Tibial nerve (tissue), 3 donors: ENCODE measurements around the gene ZNF860.

Source experiments
- POLR2A ChIP-seq, 2 donors: fragments of 450-650 bp; IDR thresholded peaks; one replicate each; pipeline ENCODE4 v1.6.1; 2017; ENCODE audit warnings: antibody characterized with exemption in 2 of 2, mild to moderate bottlenecking in 2 of 2, moderate library complexity in 2 of 2
- TF ChIP-seq, protein P1 (sequence below), 5 experiments: fragments of 200-600 bp in 3 of 5; fragments of 450-650 bp in 2 of 5; sonication (generic) in 3 of 5; IDR thresholded peaks; one replicate each; pipeline ENCODE4 v1.5.1; 2016 to 2019; ENCODE audit warnings: antibody characterized with exemption in 5 of 5, mild to moderate bottlenecking in 3 of 5, moderate library complexity in 2 of 5

DNA sequence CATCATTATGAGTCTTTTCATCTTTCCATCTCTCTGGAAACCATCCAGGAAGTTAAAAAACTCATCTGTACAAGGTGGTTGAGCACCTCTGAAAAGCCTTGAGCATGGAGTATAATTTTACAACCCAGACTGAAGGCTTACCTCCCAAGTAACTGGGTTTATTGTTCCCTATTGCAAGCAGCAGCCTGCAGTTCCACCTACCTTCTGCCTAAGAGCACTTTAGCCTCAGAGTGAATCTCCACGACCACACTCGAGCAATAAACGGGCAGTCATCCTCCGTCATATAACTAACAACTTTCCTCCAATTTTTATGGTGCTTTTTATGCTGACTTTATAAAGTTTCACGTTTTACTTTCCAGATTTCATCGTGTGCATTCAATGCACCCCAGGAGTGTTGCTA is 33.3 kb upstream of the ZNF860 start:
- TF ChIP-seq, protein P1, sequence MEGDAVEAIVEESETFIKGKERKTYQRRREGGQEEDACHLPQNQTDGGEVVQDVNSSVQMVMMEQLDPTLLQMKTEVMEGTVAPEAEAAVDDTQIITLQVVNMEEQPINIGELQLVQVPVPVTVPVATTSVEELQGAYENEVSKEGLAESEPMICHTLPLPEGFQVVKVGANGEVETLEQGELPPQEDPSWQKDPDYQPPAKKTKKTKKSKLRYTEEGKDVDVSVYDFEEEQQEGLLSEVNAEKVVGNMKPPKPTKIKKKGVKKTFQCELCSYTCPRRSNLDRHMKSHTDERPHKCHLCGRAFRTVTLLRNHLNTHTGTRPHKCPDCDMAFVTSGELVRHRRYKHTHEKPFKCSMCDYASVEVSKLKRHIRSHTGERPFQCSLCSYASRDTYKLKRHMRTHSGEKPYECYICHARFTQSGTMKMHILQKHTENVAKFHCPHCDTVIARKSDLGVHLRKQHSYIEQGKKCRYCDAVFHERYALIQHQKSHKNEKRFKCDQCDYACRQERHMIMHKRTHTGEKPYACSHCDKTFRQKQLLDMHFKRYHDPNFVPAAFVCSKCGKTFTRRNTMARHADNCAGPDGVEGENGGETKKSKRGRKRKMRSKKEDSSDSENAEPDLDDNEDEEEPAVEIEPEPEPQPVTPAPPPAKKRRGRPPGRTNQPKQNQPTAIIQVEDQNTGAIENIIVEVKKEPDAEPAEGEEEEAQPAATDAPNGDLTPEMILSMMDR (IDR thresholded peaks at IDR 0.05), result no peak
- TF ChIP-seq POLR2A (IDR thresholded peaks at IDR 0.05), result no peak
